Chondrocyte (in vitro differentiated cells): Measurements from ENCODE around the gene LPP. TPM values are rescaled to one million over a fixed set of nuclear protein-coding genes. Genes with fewer than 3 reads are reported as not detected.

Source experiments
- DNase-seq: peaks from one replicate; pipeline ENCODE4 v3.0.0; 2021; ENCODE audit warnings: mixed read lengths, low spot score
- H3K27ac Mint-ChIP-seq: one replicate; pipeline ENCODE4 v1.8.0; 2021; ENCODE audit warnings: mild to moderate bottlenecking, moderate library complexity, mixed read lengths; ENCODE audit not compliant: unreplicated experiment
- H3K27me3 Mint-ChIP-seq: 2 replicates; pipeline ENCODE4 v1.8.0; 2021; ENCODE audit warnings: low read depth, mixed read lengths
- H3K36me3 Mint-ChIP-seq: 2 replicates; pipeline ENCODE4 v1.8.0; 2021; ENCODE audit warnings: low read depth, mixed read lengths
- H3K4me1 Mint-ChIP-seq: 2 replicates; pipeline ENCODE4 v1.8.0; 2021; ENCODE audit warnings: low read depth, mild to moderate bottlenecking, mixed read lengths
- H3K4me3 Mint-ChIP-seq: one replicate; pipeline ENCODE4 v1.8.0; 2021; ENCODE audit warnings: mild to moderate bottlenecking, moderate library complexity, mixed read lengths; ENCODE audit not compliant: unreplicated experiment
- H3K9me3 Mint-ChIP-seq: 2 replicates; pipeline ENCODE4 v1.8.0; 2021; ENCODE audit warnings: low read depth, mixed read lengths
- CTCF ChIP-seq: fragments of 200-600 bp; sonication (generic); IDR thresholded peaks from 2 replicates; pipeline ENCODE4 v1.5.0; 2021; ENCODE audit warnings: antibody characterized with exemption, mild to moderate bottlenecking, moderate library complexity
- total RNA-seq: library from RNA; stranded (reverse); gene quantifications from 3 replicates; pipeline ENCODE4 v1.2.1, GENCODE V29; 2021

The LPP gene
- total RNA-seq, 1 donor from 2014 or later, result 295 TPM

GRCh38 chr3:188568736-188569135, 414.8 kb downstream of the LPP start:
- no peak for DNase-seq
- peak overlapping the region; percentile 2 for H3K27ac Mint-ChIP-seq

DNA sequence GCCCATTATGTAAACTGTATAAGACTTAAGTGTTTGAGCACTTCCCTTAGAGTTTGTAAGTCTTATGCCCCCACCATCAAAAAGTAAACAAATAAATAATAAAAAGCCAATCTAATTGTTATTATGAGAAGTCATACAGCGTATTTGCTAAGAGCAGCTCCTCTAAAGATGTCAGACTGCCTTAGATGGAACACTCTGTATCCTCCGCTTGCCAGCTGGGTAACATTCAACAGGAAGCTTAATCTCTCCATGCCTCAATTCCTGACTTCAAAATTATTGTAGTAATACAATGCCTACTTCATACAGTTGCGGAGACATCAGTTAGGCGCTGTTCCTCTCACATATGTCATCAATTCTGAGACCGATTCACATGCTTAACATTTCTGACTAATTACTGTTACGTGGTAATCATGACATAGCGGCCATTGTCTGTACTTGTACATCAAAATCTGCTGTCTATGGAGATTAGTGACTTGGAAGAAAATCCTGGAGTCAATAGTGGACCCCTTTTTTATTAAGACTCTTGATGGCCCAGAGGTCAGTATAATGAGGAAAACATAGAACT, 417.7 kb downstream of the LPP start:
- H3K36me3 Mint-ChIP-seq, result peaks cover 3% of the 10 kb centered on the region
- no peak for DNase-seq
- H3K27ac Mint-ChIP-seq, result no peak overlapping the region
- H3K27me3 Mint-ChIP-seq, result no peaks in the 10 kb centered on the region
- peaks cover 53% of the 10 kb centered on the region for H3K4me1 Mint-ChIP-seq
- no peak overlapping the region for H3K4me3 Mint-ChIP-seq
- TF ChIP-seq CTCF, result no peak
- H3K9me3 Mint-ChIP-seq, result no peaks in the 10 kb centered on the region

More at GRCh38 chr3:188568736-188569135, 414.8 kb downstream of the LPP start:
- no peak for TF ChIP-seq CTCF
- H3K9me3 Mint-ChIP-seq, result no peaks in the 10 kb centered on the region
- H3K4me3 Mint-ChIP-seq, result no peak overlapping the region
- H3K4me1 Mint-ChIP-seq, result peaks cover 36% of the 10 kb centered on the region
- no peaks in the 10 kb centered on the region for H3K36me3 Mint-ChIP-seq
- no peaks in the 10 kb centered on the region for H3K27me3 Mint-ChIP-seq

DNA sequence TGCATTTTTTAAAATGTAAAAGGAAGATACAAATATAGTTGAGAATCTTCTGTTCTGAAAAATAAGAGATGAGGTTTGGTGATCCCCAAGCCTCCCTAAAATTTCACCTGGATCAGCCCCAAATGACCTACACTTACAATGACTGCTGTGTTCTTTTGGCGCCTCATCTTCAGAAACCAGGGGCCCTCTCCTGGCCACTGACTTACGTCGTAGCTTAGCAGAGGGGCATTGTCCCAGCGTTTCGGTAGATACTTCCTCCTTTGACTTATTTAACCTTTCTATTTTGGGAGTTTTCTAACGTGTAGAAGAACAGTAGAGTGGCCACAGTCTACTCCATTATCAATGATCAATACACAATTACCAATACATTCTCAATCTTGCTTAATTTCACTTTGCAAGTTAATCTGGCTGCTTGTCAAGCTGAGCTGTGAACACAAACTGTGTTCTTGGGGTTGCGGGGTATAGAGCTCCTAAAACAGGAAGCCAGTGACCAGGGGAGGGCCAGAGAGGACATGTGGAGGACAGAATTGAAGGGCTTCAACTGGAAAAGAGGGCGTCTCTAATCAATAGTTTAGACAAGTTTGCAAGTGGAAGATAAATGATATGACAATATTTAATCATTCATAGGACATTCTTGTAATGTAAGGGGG, 419.5 kb downstream of the LPP start:
- peak; percentile 11 for TF ChIP-seq CTCF
- Mint-ChIP-seq H3K36me3 (peaks cover 3% of the 10 kb centered on the region), H3K4me1 (peaks cover 52% of the 10 kb centered on the region), H3K4me3 (no peak overlapping the region), H3K9me3 (no peaks in the 10 kb centered on the region), H3K27me3 (no peaks in the 10 kb centered on the region), H3K27ac (no peak overlapping the region)
- no peak for DNase-seq

DNA sequence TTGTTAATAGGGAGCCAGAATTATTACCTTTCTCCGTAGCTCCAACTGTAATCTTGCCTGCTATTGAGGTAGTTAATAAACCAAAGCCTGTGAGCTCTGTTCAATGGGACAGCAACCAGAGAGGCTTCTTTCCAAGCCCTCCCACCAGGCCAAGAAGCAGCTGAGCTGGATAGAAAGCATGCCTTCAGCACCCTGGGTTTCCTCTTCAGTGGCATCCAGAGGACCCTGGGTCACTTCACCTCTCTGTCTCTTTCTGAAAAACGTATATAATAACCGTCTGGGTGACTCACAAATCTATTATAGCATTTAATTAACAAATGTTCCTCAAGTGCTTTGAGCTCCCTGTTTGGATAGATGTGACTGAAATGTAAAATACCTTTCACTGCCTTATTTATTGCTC, 420.0 kb downstream of the LPP start:
- Mint-ChIP-seq H3K4me1 (peaks cover 52% of the 10 kb centered on the region), H3K27me3 (no peaks in the 10 kb centered on the region), H3K9me3 (no peaks in the 10 kb centered on the region), H3K27ac (no peak overlapping the region), H3K36me3 (peaks cover 3% of the 10 kb centered on the region), H3K4me3 (no peak overlapping the region)
- no peak for TF ChIP-seq CTCF
- DNase-seq, result no peak

DNA sequence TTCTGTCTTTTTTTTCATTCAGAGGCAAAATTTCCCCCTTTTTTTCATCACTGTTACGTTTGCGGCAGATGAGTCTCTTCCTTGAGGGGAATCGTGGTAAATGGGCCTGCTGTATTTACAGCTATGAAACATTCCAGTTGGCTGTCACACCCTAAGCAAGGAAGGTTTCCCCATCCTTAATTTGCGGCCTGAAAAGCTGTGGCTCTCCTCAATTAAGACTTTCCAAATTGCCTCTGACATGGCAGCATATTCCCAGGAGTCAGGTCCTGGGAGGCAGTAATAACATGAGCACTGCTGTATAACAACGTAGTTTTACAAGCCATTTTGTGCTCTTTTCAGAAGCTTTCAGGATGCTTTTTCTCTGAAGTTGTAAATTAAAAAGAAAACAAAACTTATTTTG, 420.9 kb downstream of the LPP start:
- H3K4me3 Mint-ChIP-seq, result no peak overlapping the region

More for the DNA sequence above, 420.9 kb downstream of the LPP start:
- H3K27ac Mint-ChIP-seq, result peak overlapping the region; percentile 55
- no peak for TF ChIP-seq CTCF
- peaks cover 55% of the 10 kb centered on the region for H3K4me1 Mint-ChIP-seq
- H3K36me3 Mint-ChIP-seq, result peaks cover 3% of the 10 kb centered on the region
- no peaks in the 10 kb centered on the region for H3K9me3 Mint-ChIP-seq
- DNase-seq, result no peak
- no peaks in the 10 kb centered on the region for H3K27me3 Mint-ChIP-seq
